ENCODE measurements around the gene YDJC. TPM values are rescaled to one million over a fixed set of nuclear protein-coding genes. Genes with fewer than 3 reads are reported as not detected.
"Not testable (repeated sequence)": the region's sequence is repeated elsewhere in the genome, so short reads cannot be mapped to it uniquely, and the experiment has no call there.

Gene YDJC
- polyA plus RNA-seq, 1 donor: 27.6 TPM

DNA sequence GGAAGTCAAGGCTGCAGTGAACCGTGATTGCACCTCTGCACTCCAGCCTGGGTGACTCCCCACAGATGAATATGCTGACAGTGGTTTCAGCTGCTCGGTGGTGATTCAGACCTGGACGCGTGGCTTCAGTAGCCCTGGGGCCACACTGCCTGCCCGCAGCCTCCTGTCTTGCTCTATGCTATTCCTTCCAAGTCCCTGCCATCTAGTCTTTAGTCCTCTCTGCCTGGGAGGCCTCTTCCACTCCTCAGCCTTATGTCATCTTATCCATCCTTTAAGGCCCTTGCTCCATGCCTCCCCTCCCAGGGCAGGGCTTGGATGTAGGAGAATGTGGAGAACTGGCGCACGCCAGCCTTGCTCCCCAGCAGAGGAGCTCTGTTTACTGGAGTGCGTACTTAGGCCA, 23.0 kb downstream of the YDJC start:
- Histone ChIP-seq H3K9me3 (ENCODE audit: control insufficient read depth, low read depth, low read length) (no peaks in the 10 kb centered on the region), H3K36me3 (ENCODE audit: control insufficient read depth, insufficient read depth, low read length) (peaks cover 25% of the 10 kb centered on the region), H3K4me3 (ENCODE audit: low read length) (no peak overlapping the region), H3K27me3 (ENCODE audit: control insufficient read depth, insufficient read depth, low read length) (no peaks in the 10 kb centered on the region), H3K27ac (ENCODE audit: low read length) (no peak overlapping the region), H3K4me1 (ENCODE audit: control insufficient read depth, insufficient read depth, low read length) (no peaks in the 10 kb centered on the region)
- WGBS (ENCODE audit: insufficient coverage, low lambda C conversion rate): 100% methylated on average over 4 of the region's 8 CpGs
- DNase-seq: no peak

DNA sequence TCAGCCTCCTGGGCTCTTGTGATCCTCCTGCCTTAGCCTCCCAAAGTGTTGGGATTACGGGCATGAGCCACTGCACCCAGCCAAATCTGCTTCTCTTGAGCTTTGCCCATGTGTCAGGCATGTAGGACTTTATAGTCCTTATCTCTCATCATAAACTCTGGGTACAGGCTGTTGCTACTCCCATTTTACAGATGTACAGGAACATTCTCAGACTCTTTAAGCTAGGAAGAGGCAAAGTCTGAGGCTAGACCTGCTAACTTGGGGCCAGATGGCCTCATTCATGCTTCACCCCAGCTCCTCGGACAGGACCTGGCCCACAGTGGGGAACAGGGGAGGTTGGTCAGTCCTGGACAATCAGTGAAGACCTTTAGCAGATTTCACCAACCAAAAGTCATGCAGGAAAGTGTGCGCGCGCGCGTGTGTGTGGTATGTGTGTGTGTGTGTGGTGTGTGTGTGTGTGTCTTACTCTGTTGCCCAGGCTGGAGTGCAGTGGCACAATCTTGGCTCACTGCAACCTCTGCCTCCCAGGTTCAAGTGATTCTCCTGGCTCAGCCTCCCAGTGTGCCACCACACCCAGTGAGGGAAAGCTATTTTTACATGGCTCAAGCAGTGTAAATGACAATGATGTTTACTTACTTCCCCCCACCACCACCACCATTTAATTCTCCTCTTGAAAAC, 23.8 kb downstream of the YDJC start:
- H3K4me1 ChIP-seq (ENCODE audit: control insufficient read depth, insufficient read depth, low read length): no peaks in the 10 kb centered on the region
- no peak for DNase-seq
- no CpG with 5 or more reads among the region's 7 CpGs for WGBS (ENCODE audit: insufficient coverage, low lambda C conversion rate)
- H3K27ac ChIP-seq (ENCODE audit: low read length): no peak overlapping the region
- H3K27me3 ChIP-seq (ENCODE audit: control insufficient read depth, insufficient read depth, low read length): no peaks in the 10 kb centered on the region
- H3K9me3 ChIP-seq (ENCODE audit: control insufficient read depth, low read depth, low read length): no peaks in the 10 kb centered on the region
- H3K4me3 ChIP-seq (ENCODE audit: low read length): no peak overlapping the region
- H3K36me3 ChIP-seq (ENCODE audit: control insufficient read depth, insufficient read depth, low read length): peaks cover 18% of the 10 kb centered on the region

DNA sequence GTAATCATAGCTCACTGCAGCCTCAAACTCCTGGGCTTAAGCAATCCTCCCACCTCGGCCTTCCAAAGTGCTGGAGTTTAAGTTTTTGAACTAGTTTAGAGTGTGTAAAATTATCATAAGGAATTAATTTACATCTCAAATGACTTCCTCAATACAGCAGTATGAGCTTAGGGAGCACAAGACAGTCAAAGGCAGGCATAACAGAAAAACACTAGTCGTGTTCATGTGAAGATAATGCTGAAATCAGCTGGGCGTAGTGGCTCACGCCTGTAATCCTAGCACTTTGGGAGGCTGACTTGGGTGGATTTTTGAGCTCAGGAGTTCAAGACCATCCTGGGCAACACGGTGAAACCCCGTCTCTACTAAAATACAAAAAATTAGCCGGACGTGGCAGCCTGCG, 25.8 kb downstream of the YDJC start:
- Histone ChIP-seq H3K9me3 (ENCODE audit: control insufficient read depth, low read depth, low read length) (no peaks in the 10 kb centered on the region), H3K27ac (ENCODE audit: low read length) (no peak overlapping the region), H3K4me3 (ENCODE audit: low read length) (no peak overlapping the region), H3K36me3 (ENCODE audit: control insufficient read depth, insufficient read depth, low read length) (peaks cover 18% of the 10 kb centered on the region), H3K4me1 (ENCODE audit: control insufficient read depth, insufficient read depth, low read length) (no peaks in the 10 kb centered on the region), H3K27me3 (ENCODE audit: control insufficient read depth, insufficient read depth, low read length) (no peaks in the 10 kb centered on the region)
- no peak for DNase-seq
- no CpG with 5 or more reads among the region's 9 CpGs for WGBS (ENCODE audit: insufficient coverage, low lambda C conversion rate)

DNA sequence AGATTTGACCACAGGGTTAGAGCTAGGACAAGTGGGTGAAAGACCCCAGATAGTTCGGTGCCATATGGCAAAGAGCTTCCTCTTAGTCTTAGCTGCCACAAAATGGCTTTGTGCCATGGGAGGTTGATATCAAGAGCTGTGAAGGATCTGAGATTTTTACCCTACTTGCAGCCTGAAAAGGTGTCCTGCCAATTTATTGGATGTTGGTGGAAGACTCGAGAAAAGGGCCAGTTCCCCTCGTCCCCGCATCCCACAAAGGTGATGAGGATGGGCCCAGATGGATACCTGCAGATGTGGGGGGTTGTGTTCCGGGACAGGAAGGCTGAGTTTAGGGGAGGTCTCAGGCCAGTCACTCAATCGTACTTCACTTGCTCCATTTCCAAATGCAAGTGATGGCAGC, 27.2 kb downstream of the YDJC start:
- H3K36me3 ChIP-seq (ENCODE audit: control insufficient read depth, insufficient read depth, low read length): peaks cover 16% of the 10 kb centered on the region
- no peaks in the 10 kb centered on the region for H3K9me3 ChIP-seq (ENCODE audit: control insufficient read depth, low read depth, low read length)
- no peaks in the 10 kb centered on the region for H3K27me3 ChIP-seq (ENCODE audit: control insufficient read depth, insufficient read depth, low read length)
- H3K27ac ChIP-seq (ENCODE audit: low read length): no peak overlapping the region
- no CpG with 5 or more reads among the region's 6 CpGs for WGBS (ENCODE audit: insufficient coverage, low lambda C conversion rate)
- H3K4me1 ChIP-seq (ENCODE audit: control insufficient read depth, insufficient read depth, low read length): no peaks in the 10 kb centered on the region
- no peak for DNase-seq
- H3K4me3 ChIP-seq (ENCODE audit: low read length): no peak overlapping the region

DNA sequence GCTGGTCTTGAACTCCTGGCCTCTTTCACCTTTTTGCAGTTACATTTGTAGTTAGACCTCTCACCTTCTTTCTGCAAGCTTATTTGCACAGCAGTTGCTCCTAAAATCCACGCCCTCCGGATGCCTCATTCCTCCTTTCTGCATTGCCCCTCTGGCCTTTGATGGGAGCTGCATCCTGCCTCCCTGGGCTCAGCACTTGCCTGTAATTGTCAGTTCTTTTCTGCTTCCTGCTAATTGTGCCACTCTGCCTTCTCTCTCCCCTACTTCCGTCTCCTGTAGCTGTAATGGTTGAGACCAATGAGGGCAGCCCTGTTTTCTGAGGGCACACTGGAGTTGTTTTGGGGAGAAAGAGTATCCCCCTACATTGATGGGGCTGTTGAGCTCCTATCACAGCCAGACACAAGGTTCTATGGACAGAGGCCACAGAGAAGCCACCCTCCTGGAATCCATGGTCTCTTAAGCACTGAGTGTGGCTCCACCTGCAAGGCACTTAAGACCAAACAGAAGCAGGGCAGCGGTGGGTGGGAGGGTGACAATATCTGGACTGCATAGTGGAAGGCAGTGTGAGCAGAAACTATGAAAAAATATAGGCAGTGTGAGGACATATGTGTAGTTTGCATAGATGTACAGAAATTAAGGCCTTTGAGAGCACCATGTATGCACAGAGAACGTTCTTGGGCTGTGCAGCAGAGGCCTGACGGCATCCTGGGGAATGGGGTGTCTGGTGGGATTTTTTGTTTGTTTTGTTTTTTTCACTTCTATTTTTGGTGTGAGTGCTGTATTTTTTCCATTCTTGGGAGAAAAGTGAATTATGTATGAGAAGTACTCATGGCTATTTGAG, 30.5 kb downstream of the YDJC start:
- H3K36me3 ChIP-seq (ENCODE audit: control insufficient read depth, insufficient read depth, low read length): peaks cover 31% of the 10 kb centered on the region
- no peak for DNase-seq
- no peaks in the 10 kb centered on the region for H3K9me3 ChIP-seq (ENCODE audit: control insufficient read depth, low read depth, low read length)
- H3K4me3 ChIP-seq (ENCODE audit: low read length): no peak overlapping the region
- H3K4me1 ChIP-seq (ENCODE audit: control insufficient read depth, insufficient read depth, low read length): no peaks in the 10 kb centered on the region
- no peak overlapping the region for H3K27ac ChIP-seq (ENCODE audit: low read length)
- no peaks in the 10 kb centered on the region for H3K27me3 ChIP-seq (ENCODE audit: control insufficient read depth, insufficient read depth, low read length)
- no CpG with 5 or more reads among the region's 6 CpGs for WGBS (ENCODE audit: insufficient coverage, low lambda C conversion rate)

DNA sequence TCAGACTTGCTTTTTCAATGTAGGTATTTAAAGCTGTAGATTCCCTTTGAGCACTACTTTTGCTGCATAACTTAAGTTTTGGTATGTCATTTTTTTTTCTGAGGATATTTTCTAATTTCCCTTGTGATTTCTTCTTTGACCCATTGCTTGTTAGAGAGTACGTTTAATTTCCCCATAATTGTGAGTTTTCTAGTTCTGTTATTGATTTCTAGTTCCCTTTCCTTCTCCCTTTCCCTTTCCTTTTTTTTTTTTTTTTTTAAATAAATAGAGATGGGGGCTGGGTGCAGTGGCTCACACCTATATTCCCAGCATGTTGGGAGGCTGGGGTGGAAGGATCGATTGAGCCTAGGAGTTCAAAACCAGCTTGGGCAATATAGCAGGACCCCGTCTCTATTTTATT, 31.5 kb downstream of the YDJC start:
- H3K4me3 ChIP-seq (ENCODE audit: low read length): no peak overlapping the region
- 100% methylated on average over 1 of the region's 3 CpGs for WGBS (ENCODE audit: insufficient coverage, low lambda C conversion rate)
- H3K4me1 ChIP-seq (ENCODE audit: control insufficient read depth, insufficient read depth, low read length): no peaks in the 10 kb centered on the region
- H3K27me3 ChIP-seq (ENCODE audit: control insufficient read depth, insufficient read depth, low read length): no peaks in the 10 kb centered on the region
- DNase-seq: no peak
- H3K9me3 ChIP-seq (ENCODE audit: control insufficient read depth, low read depth, low read length): no peaks in the 10 kb centered on the region
- H3K27ac ChIP-seq (ENCODE audit: low read length): no peak overlapping the region
- peaks cover 40% of the 10 kb centered on the region for H3K36me3 ChIP-seq (ENCODE audit: control insufficient read depth, insufficient read depth, low read length)

DNA sequence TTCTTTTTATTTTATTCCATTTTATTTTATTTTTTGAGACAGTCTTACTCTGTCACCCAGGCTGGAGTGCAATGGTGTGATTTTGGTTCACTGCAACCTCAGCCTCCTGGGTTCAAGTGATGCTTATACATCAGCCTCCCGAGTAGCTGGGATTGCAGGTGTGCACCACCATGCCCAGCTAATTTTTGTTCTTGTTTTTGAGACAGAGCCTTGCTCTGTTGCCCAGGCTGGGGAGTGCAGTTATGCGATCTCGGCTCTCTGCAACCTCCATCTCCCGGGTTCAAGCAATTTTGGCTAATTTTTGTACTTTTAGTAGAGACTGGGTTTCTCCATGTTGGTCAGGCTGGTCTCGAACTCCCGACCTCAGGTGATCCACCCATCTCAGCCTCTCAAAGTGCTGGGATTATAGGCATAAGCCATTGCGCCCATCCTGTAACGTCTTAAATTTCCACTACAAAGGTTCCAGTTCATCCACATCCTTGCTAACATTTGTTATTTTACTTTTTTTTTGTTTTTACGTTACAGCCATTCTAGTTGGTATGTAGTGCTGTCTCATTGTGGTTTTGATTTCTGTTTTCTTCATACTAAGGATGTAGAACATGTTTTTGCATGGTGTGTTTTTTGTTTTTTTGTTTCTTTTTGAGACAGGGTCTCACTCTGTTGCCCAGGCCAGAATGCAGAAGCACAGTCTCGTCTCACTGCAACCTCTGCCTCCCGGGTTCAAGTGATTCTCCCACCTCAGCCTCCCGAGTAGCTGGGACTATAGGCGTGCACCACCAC, 33.3 kb downstream of the YDJC start:
- WGBS (ENCODE audit: insufficient coverage, low lambda C conversion rate): 80% methylated on average over 1 of the region's 13 CpGs
- DNase-seq; H3K27me3 ChIP-seq (ENCODE audit: control insufficient read depth, insufficient read depth, low read length); H3K4me3 ChIP-seq (ENCODE audit: low read length); H3K27ac ChIP-seq (ENCODE audit: low read length); H3K4me1 ChIP-seq (ENCODE audit: control insufficient read depth, insufficient read depth, low read length); H3K9me3 ChIP-seq (ENCODE audit: control insufficient read depth, low read depth, low read length): not testable (repeated sequence)
- H3K36me3 ChIP-seq (ENCODE audit: control insufficient read depth, insufficient read depth, low read length): peaks cover 51% of the 10 kb centered on the region

DNA sequence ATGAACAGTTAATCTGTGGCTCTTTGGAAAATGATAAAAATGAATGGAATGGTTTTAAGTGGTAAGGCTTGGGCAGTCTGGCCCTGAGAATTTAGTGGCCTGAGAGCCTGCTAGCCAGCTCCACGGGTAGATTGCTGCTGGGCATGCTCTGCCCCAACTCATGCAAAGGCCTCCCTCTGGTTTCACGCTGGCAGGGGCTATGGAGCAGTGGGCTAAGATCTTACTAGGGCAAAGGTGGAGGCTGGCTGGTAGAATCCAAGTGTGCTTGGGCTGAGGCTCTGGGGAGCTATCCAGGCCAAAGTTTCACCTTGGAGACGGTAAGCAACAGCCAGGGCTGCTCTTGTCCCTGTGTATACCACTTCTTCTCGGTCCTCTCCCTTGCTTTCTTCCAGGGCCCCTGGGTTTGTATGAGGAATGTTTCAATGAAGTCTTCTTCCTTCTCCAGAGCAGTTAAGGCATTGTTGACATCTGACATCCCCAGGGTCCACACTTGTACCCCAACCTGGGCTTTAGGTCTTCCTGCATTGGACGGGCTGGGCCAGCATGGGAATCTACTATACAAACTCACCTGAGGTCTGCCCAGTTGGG, 34.9 kb downstream of the YDJC start:
- Histone ChIP-seq H3K36me3 (ENCODE audit: control insufficient read depth, insufficient read depth, low read length) (peaks cover 51% of the 10 kb centered on the region), H3K27me3 (ENCODE audit: control insufficient read depth, insufficient read depth, low read length) (no peaks in the 10 kb centered on the region), H3K4me1 (ENCODE audit: control insufficient read depth, insufficient read depth, low read length) (no peaks in the 10 kb centered on the region), H3K9me3 (ENCODE audit: control insufficient read depth, low read depth, low read length) (no peaks in the 10 kb centered on the region), H3K27ac (ENCODE audit: low read length) (no peak overlapping the region), H3K4me3 (ENCODE audit: low read length) (no peak overlapping the region)
- no CpG with 5 or more reads among the region's 5 CpGs for WGBS (ENCODE audit: insufficient coverage, low lambda C conversion rate)
- DNase-seq: no peak

DNA sequence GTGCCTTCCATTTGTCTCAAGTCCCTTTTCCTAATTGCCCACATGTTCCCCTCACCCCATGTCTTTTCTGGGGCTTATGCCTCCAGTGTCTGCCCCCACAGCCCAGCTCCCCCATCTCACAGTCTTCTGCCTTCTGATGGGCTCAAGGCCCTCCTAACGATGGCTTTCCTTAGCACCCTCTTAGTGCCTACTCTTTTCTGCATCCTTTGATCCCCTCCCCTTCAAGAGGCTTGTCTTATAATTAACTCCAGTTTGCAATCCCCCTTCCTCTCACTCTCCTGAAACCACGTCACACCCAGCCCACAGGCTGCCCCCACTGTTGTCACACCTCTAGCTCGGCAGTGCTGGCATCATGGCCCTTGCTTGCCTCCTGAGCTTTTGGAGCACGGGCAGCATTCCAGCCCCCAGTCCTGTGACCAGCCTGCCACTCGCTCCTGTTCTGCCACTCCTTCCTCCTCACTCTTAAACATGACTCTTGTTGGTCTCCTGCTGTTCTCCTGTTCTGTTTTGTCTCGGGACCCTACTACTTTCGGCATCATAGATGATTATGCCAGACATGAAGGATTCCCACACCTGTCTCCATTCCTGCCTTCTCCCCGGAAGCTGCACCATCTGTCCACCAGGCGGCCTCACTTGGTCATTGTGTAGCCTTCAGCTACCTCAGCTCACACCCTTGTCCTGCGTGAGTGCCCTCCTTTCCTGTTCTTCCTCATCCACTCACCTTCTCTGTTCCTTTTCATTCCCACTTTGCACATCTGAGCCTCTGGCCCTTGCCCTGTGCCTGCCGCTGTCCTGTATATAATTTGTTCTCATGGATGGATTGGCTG, 36.2 kb downstream of the YDJC start:
- Histone ChIP-seq H3K36me3 (ENCODE audit: control insufficient read depth, insufficient read depth, low read length) (peaks cover 53% of the 10 kb centered on the region), H3K4me3 (ENCODE audit: low read length) (no peak overlapping the region), H3K27me3 (ENCODE audit: control insufficient read depth, insufficient read depth, low read length) (no peaks in the 10 kb centered on the region), H3K4me1 (ENCODE audit: control insufficient read depth, insufficient read depth, low read length) (no peaks in the 10 kb centered on the region), H3K9me3 (ENCODE audit: control insufficient read depth, low read depth, low read length) (no peaks in the 10 kb centered on the region), H3K27ac (ENCODE audit: low read length) (no peak overlapping the region)
- WGBS (ENCODE audit: insufficient coverage, low lambda C conversion rate): 69% methylated on average over 2 of the region's 11 CpGs
- no peak for DNase-seq

Data from large intestine (tissue), 3 donors.